Fibroblast of villous mesenchyme (primary cell): ENCODE measurements around the gene FDXACB1. TPM values are rescaled to one million over a fixed set of nuclear protein-coding genes. Genes with fewer than 3 reads are reported as not detected.
A peak's percentile ranks its signal among the peaks of the same experiment; 100 is the strongest.
"Not testable (repeated sequence)": the region's sequence is repeated elsewhere in the genome, so short reads cannot be mapped to it uniquely, and the experiment has no call there.

Source experiments
- DNase-seq: peaks from one replicate; pipeline ENCODE4 v3.0.0-alpha.2; 2010; ENCODE audit warnings: low read depth
- H3K4me3 ChIP-seq: 2 replicates; pipeline ENCODE4 v1.5.1; 2011; ENCODE audit warnings: low read depth, mild to moderate bottlenecking, low read length
- total RNA-seq: library from RNA; depleted of rRNA; stranded (reverse); fragments of >200 nt; gene quantifications from 2 replicates; pipeline ENCODE4 v1.2.3, GENCODE V29; 2012
- TF ChIP-seq, protein P1 (sequence below): IDR thresholded peaks from 2 replicates; pipeline ENCODE4 v1.5.1; 2012; ENCODE audit warnings: low read depth, mild to moderate bottlenecking, low read length; ENCODE audit not compliant: insufficient read depth

The FDXACB1 gene
- total RNA-seq, 1 donor, result 4.3 TPM

DNA sequence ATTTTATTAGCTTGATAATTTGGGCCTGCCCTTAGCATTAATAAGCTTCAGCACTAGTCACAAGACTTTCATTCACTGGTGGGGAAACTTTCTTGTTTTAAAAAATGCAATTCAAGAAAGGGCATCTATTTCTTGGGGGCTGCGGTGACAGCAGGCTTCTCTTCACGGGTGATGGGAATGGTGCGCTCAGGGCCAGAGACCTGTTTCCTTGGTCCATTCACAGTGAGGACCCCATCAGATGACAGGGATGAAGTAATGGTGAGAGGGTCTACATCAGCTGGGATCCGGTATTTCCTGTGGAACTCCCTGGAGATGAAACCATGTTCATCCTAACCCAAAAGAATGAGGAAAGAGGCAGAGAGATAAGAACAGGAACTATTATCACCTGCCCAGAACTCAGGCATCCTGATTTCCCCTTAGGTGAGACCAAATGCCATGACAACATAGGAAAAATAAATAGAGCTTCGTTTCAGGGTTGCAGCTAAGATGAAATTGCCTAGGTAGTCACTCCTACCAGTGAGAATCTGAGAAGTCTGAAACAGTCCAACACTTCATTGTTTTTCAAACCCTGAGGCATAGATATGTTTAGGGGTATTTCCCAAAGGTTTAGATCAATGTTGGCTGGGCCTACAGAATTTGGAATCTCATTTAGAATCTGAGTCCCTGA is 29.8 kb upstream of the FDXACB1 start:
- TF ChIP-seq, protein P1, sequence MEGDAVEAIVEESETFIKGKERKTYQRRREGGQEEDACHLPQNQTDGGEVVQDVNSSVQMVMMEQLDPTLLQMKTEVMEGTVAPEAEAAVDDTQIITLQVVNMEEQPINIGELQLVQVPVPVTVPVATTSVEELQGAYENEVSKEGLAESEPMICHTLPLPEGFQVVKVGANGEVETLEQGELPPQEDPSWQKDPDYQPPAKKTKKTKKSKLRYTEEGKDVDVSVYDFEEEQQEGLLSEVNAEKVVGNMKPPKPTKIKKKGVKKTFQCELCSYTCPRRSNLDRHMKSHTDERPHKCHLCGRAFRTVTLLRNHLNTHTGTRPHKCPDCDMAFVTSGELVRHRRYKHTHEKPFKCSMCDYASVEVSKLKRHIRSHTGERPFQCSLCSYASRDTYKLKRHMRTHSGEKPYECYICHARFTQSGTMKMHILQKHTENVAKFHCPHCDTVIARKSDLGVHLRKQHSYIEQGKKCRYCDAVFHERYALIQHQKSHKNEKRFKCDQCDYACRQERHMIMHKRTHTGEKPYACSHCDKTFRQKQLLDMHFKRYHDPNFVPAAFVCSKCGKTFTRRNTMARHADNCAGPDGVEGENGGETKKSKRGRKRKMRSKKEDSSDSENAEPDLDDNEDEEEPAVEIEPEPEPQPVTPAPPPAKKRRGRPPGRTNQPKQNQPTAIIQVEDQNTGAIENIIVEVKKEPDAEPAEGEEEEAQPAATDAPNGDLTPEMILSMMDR, result no peak
- H3K4me3 ChIP-seq, result no peak overlapping the region
- DNase-seq, result no peak

DNA sequence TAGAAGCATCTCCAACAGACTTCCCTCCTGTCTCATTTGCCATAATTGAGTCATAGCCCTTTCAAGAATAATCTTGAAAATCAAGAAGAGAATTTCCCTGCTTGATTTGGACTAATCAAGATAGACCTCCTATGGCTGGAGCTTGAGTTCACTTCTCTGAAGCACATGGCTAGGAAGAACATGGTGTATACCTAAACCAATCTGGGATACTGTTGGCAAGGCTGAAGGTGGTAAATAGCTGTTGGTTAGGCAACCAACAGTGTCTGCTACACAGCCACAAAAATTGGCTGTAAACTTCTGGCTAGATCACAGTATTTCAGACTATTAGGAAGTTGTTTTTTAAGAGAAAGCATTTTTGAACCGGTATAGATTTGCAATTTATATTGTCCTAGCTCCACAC is 27.7 kb upstream of the FDXACB1 start:
- TF ChIP-seq, protein P1, result no peak
- DNase-seq, result no peak
- H3K4me3 ChIP-seq, result no peak overlapping the region

DNA sequence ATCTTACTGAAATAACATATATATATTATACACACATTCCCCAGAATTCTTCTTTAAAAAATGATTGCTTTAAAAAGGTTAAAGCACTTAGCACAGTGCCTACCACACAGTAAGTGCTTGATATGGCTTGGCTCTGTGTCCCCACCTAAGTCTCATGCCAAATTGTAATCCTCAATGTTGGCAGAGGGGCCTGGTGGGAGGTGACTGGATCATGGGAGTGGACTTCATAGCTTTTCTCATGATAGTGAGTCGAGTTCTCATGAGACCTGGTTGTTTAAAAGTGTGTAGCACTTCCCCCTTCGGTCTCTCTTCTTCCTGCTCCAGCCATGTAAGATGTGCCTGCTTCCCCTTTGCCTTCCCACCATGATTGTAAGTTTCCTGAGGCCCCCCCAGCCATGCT is 26.4 kb upstream of the FDXACB1 start:
- no peak for DNase-seq
- TF ChIP-seq, protein P1, result no peak
- H3K4me3 ChIP-seq, result no peak overlapping the region

DNA sequence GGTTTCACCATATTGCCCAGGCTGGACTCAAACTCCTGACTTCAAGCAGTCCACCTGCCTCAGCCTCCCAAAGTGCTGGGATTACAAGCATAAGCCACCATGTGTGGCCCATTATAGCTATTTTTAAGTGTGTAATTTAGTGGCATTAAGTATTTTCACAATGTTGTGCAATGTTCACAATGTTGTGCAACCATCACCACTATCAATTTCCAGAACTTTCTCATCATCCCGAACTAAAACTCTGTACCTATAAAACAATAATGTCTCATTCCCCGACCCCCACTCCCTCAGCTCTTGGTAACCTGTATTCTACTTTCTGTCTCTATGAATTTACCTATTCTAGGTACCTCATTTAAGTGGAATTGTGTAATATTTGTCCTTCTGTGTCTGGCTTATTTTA is 7.9 kb upstream of the FDXACB1 start:
- peak; percentile 17 for DNase-seq
- TF ChIP-seq, protein P1, result no peak
- no peak overlapping the region for H3K4me3 ChIP-seq

DNA sequence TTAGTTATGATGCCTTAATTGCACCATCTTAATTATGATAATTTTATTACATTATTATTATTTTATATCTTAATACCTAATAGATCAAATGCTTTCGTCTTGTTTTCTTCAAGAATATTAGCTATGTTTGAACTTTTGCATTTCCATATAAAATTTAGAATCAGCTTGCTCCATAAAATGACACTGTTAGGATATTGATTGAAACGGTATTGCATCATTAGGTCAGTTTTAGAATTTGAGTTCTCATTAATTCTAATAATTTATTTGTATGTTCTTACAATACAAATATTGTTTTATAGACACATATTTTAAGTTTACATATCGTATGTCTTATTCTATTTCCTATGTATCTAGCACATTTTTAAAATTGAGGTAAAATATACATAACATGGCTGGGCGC is 7.1 kb upstream of the FDXACB1 start:
- H3K4me3 ChIP-seq, result no peak overlapping the region
- TF ChIP-seq, protein P1, result no peak
- DNase-seq, result no peak

DNA sequence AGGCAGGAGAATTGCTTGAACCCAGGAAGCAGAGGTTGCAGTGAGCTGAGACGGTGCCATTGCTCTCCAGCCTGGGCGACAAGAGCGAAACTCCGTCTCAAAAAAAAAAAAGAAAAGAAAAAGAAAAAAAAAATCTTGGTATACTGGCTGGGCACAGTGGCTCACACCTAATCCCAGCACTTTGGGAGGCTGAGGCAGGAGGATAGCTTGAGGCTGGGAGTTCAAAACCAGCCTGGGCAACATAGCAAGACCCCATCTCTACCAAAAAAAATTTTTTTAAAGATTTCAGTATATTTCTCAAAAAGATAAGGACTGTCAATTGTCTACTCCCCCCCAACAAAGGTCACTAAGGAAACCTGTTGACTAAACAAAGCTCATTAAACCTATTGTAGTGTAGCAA is 6.1 kb upstream of the FDXACB1 start:
- DNase-seq, H3K4me3 ChIP-seq: not testable (repeated sequence)

DNA sequence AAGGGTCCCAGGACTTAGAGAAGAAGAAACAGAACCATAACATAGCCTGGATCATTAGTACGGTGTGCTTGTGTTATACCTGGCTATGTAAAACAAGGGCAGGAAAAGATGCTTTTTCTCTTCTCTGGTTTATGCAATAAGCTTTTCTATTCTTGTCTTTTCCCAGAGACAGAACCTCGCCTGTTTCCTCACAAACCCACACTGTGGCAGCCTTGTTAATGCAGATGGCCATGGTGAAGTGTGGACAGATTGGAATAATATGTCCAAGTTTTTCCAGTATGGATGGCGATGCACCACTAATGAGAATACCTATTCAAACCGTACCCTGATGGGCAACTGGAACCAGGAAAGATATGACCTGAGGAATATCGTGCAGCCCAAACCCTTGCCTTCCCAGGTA is 3.2 kb upstream of the FDXACB1 start:
- no peak overlapping the region for H3K4me3 ChIP-seq
- DNase-seq, result no peak
- TF ChIP-seq, protein P1, result no peak

DNA sequence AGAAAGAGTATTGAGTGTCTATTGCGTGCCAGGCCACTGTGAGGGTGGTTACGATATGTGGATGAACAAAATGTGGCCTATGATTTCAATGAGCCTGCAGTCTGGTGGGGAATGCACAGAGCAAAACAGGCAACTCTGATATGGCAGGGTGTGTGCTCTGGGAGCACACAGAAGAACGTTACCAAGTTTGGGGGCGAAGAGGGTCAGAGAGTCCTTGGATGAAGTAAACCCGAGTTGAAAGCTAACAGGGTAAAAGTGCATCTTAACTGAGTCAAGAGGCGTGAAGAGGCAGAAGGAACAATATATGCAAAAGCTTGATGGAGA is 634 bp upstream of the FDXACB1 start:
- peak overlapping the region; percentile 75 for H3K4me3 ChIP-seq
- DNase-seq, result no peak
- TF ChIP-seq, protein P1, result no peak
